GM13976 (cell line): ENCODE results near the gene ZNF335.

Source experiments
- DNase-seq: peaks from one replicate; pipeline ENCODE4 v3.0.0; 2012; ENCODE audit warnings: low spot score
- CTCF ChIP-seq: IDR thresholded peaks from 2 replicates; pipeline ENCODE4 v1.5.1; 2012; ENCODE audit warnings: borderline replicate concordance, mild to moderate bottlenecking; ENCODE audit not compliant: insufficient read depth; ENCODE audit errors: extremely low read depth, missing control alignments, control extremely low read depth
- in situ Hi-C: fragments of 300-500 bp; cut with MboI; formaldehyde crosslinking; loops from one replicate; pipeline ENCODE4 v1.12.0; 2022; ENCODE audit warnings: low sequenced_read_pairs, mixed read lengths, inconsistent platforms; ENCODE audit not compliant: unreplicated experiment

Gene ZNF335

GRCh38 chr20:45944151-45944964 is 27.6 kb downstream of the ZNF335 start:
- no peak for DNase-seq
- no peak for TF ChIP-seq CTCF
- in situ Hi-C loops = no loop called here

- in situ Hi-C loops = no loop called here
- DNase-seq = no peak
- no peak for TF ChIP-seq CTCF
These were observed 28.4 kb downstream of the ZNF335 start for GRCh38 chr20:45943613-45944012.

- in situ Hi-C loops = no loop called here
These were observed 31.5 kb downstream of the ZNF335 start for GRCh38 chr20:45940469-45940868.

GRCh38 chr20:45940053-45940452 is 31.9 kb downstream of the ZNF335 start:
- TF ChIP-seq CTCF = no peak

More at GRCh38 chr20:45940469-45940868, 31.5 kb downstream of the ZNF335 start:
- no peak for DNase-seq
- no peak for TF ChIP-seq CTCF

GRCh38 chr20:45938727-45939438 is 33.1 kb downstream of the ZNF335 start:
- no peak for TF ChIP-seq CTCF
- in situ Hi-C loops = no loop called here
- DNase-seq = no peak

More at GRCh38 chr20:45940053-45940452, 31.9 kb downstream of the ZNF335 start:
- in situ Hi-C loops = no loop called here
- no peak for DNase-seq

GRCh38 chr20:45937765-45938164 is 34.2 kb downstream of the ZNF335 start:
- in situ Hi-C loops = no loop called here
- DNase-seq = no peak
- no peak for TF ChIP-seq CTCF
